Measurements from ENCODE around the gene B3GALNT2.

B3GALNT2 gene

GRCh38 chr1:235450886-235451483 lies 53.3 kb downstream of the B3GALNT2 start (continued):
- TF ChIP-seq ZBTB44 (tag by site-specific recombination; IDR thresholded peaks at IDR 0.05): no peak
- TF ChIP-seq ZBTB6 (tag by site-specific recombination; IDR thresholded peaks at IDR 0.05): no peak
- TF ChIP-seq ZNF280D (tag by site-specific recombination; IDR thresholded peaks at IDR 0.05): no peak

- H3K4me1 ChIP-seq (ENCODE audit: control insufficient read depth, insufficient read depth, low read length): no peaks in the 10 kb centered on the region
- H3K4me3 ChIP-seq (ENCODE audit: low read depth, low read length): no peak overlapping the region
- H3K27ac ChIP-seq (ENCODE audit: extremely low read depth, low read depth, low read length): no peak overlapping the region
- H3K36me3 ChIP-seq (ENCODE audit: control insufficient read depth in 2 of 2, insufficient read depth in 1 of 2, low read length in 2 of 2): peaks cover 68 to 87% of the 10 kb centered on the region in 2 experiments
- no peaks in the 10 kb centered on the region for H3K9me3 ChIP-seq (ENCODE audit: control insufficient read depth, insufficient read depth, low read depth, low read length)
- ChIA-PET POLR2A (interaction anchor here (0.9 kb wide), 1 partner anchor 54 kb away, joined by 3 read pairs; the partner anchor contains the start of gene B3GALNT2), CTCF (interaction anchor here (1.3 to 3.0 kb wide), 2 partner anchors 36 to 164 kb away, joined by 4 to 11 read pairs; no protein-coding TSS in a partner anchor)
- TF ChIP-seq BCL11A (tag by site-specific recombination; IDR thresholded peaks at IDR 0.05; ENCODE audit: low read depth) (no peak), ZNF214 (tag by site-specific recombination; IDR thresholded peaks at IDR 0.05; ENCODE audit: borderline replicate concordance) (no peak), ZNF837 (tag by site-specific recombination; IDR thresholded peaks at IDR 0.05) (no peak), GFI1B (tag by site-specific recombination; IDR thresholded peaks at IDR 0.05) (no peak), HIC1 (tag by site-specific recombination; IDR thresholded peaks at IDR 0.05) (no peak), PRDM10 (tag by site-specific recombination; IDR thresholded peaks at IDR 0.05) (no peak), ZNF423 (tag by site-specific recombination; IDR thresholded peaks at IDR 0.05) (no peak), ZNF585B (tag by site-specific recombination; IDR thresholded peaks at IDR 0.05) (no peak), ZBTB6 (tag by site-specific recombination; IDR thresholded peaks at IDR 0.05) (no peak), ZNF19 (tag by site-specific recombination; IDR thresholded peaks at IDR 0.05; ENCODE audit: low read depth) (no peak), ZNF148 (tag by site-specific recombination; IDR thresholded peaks at IDR 0.05; ENCODE audit: borderline replicate concordance) (no peak), ZNF221 (tag by site-specific recombination; IDR thresholded peaks at IDR 0.05; ENCODE audit: borderline replicate concordance) (no peak), MYNN (tag by site-specific recombination; IDR thresholded peaks at IDR 0.05; ENCODE audit: borderline replicate concordance) (no peak), ZNF514 (tag by site-specific recombination; IDR thresholded peaks at IDR 0.05) (no peak), ZNF48 (tag by site-specific recombination; IDR thresholded peaks at IDR 0.05) (no peak)
Observed at GRCh38 chr1:235450433-235450832, 53.8 kb downstream of the B3GALNT2 start.
